Measurements from ENCODE around the gene MRRF.

- TF ChIP-seq YY1 (IDR thresholded peaks at IDR 0.05; ENCODE audit: insufficient read depth, insufficient read length) (no peak), ZNF274 (IDR thresholded peaks at IDR 0.05; ENCODE audit: low read depth, low read length) (no peak), SUZ12 (IDR thresholded peaks at IDR 0.05; ENCODE audit: extremely low read depth, insufficient read depth, insufficient read length) (no peak)
Measured at GRCh38 chr9:122252796-122253195, 11.9 kb upstream of the MRRF start.
